ENCODE data around the gene BCHE. TPM values are rescaled to one million over a fixed set of nuclear protein-coding genes. Genes with fewer than 3 reads are reported as not detected.

The BCHE gene
- total RNA-seq, 1 donor from 2014 or later: 0.26 TPM

DNA sequence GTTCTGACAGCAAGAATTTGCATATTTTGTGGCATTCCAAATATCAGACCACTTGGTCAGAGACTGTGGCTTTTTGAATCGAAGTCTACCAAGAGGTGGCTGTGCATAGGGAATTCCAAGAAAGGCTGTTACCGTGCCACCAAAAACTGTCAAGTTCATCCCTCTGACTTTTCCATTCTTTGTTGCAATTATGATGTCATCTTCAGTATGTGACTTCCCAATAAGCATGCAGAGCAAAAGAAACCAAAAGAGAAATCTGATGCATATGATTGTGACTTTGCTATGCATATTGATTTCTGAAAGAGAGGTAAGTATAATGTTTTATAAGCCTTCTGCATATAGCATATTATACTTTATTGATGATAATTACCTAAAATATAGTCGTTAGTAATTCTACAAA is 6.5 kb downstream of the BCHE start:
- DNase-seq (ENCODE audit: low read depth): no peak
- TF ChIP-seq, protein P1, sequence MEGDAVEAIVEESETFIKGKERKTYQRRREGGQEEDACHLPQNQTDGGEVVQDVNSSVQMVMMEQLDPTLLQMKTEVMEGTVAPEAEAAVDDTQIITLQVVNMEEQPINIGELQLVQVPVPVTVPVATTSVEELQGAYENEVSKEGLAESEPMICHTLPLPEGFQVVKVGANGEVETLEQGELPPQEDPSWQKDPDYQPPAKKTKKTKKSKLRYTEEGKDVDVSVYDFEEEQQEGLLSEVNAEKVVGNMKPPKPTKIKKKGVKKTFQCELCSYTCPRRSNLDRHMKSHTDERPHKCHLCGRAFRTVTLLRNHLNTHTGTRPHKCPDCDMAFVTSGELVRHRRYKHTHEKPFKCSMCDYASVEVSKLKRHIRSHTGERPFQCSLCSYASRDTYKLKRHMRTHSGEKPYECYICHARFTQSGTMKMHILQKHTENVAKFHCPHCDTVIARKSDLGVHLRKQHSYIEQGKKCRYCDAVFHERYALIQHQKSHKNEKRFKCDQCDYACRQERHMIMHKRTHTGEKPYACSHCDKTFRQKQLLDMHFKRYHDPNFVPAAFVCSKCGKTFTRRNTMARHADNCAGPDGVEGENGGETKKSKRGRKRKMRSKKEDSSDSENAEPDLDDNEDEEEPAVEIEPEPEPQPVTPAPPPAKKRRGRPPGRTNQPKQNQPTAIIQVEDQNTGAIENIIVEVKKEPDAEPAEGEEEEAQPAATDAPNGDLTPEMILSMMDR (IDR thresholded peaks at IDR 0.05; ENCODE audit: insufficient read depth, low read length, severe bottlenecking): no peak
- Histone ChIP-seq H3K36me3 (ENCODE audit: control insufficient read depth, insufficient read depth, low read length) (no peaks in the 10 kb centered on the region), H3K27me3 (ENCODE audit: control insufficient read depth, insufficient read depth, low read length) (no peaks in the 10 kb centered on the region), H3K4me3 (ENCODE audit: low read depth, low read length) (no peak overlapping the region)
- no peak for FAIRE-seq

DNA sequence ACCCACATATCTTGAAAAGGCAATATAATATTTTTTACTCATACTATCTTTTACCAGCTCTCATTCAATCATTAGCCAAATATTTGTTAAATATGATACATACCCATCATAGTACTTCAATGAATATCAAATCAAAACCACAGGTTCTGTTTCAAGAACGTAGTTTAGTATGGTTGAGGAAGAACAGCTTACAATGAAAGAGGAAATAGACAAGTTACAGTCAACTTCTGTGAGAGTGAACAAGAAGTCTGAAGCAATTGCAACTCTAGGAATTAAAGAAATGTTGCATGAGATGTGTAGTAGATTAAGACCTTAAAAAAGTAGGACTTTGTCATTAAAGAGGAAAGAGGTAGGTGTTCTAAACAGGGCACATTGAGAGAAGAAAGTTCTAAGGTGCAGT is 9.3 kb downstream of the BCHE start:
- Histone ChIP-seq H3K27me3 (ENCODE audit: control insufficient read depth, insufficient read depth, low read length) (no peaks in the 10 kb centered on the region), H3K36me3 (ENCODE audit: control insufficient read depth, insufficient read depth, low read length) (no peaks in the 10 kb centered on the region), H3K4me3 (ENCODE audit: low read depth, low read length) (no peak overlapping the region)
- no peak for FAIRE-seq
- no peak for DNase-seq (ENCODE audit: low read depth)
- TF ChIP-seq, protein P1 (IDR thresholded peaks at IDR 0.05; ENCODE audit: insufficient read depth, low read length, severe bottlenecking): no peak

DNA sequence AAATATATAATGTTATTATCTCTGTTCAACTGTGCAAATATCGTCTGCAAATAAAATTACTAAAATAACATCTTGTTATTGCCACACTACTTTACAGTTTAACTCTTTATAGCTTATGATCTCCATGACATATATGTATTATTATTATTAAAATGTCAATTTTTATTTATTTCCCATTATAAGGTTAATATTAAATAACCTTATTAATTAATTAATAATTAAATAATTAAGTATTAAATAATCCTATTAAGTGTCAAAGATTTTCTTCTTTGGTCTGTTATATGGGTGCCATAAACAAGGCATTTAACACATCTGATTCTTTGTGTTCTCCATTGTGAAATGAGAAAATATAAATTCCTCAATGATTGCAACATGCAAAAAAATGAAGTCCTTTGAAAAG is 10.0 kb downstream of the BCHE start:
- no peak overlapping the region for H3K4me3 ChIP-seq (ENCODE audit: low read depth, low read length)
- TF ChIP-seq, protein P1 (IDR thresholded peaks at IDR 0.05; ENCODE audit: insufficient read depth, low read length, severe bottlenecking): no peak

DNA sequence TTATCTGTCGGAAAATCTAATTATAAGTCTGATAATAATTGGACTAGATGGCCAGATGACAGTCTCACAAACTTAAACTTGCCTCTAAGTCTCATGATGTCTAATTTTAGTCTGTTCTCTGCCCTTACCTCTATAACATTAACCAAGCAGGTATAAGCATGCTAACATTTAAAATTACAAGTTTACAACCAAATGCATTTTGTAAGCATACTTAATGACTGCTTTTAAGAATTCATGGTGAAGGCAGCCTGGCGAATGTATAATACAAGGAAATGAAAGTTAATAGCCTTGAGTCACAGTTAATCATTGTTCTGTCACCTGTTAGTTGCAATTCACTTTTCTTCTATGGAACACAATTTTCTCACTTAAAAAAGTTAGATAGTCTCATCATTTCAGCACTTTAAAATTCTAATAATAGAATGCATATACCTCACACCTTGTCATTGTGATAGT is 16.5 kb downstream of the BCHE start:
- TF ChIP-seq, protein P1 (IDR thresholded peaks at IDR 0.05; ENCODE audit: insufficient read depth, low read length, severe bottlenecking): no peak
- no peaks in the 10 kb centered on the region for H3K27me3 ChIP-seq (ENCODE audit: control insufficient read depth, insufficient read depth, low read length)
- peak; percentile 46 for DNase-seq (ENCODE audit: low read depth)
- no peaks in the 10 kb centered on the region for H3K36me3 ChIP-seq (ENCODE audit: control insufficient read depth, insufficient read depth, low read length)
- no peak for FAIRE-seq
- H3K4me3 ChIP-seq (ENCODE audit: low read depth, low read length): no peak overlapping the region

More for the DNA sequence above, 10.0 kb downstream of the BCHE start:
- no peak for FAIRE-seq
- no peaks in the 10 kb centered on the region for H3K27me3 ChIP-seq (ENCODE audit: control insufficient read depth, insufficient read depth, low read length)
- DNase-seq (ENCODE audit: low read depth): no peak
- H3K36me3 ChIP-seq (ENCODE audit: control insufficient read depth, insufficient read depth, low read length): no peaks in the 10 kb centered on the region

DNA sequence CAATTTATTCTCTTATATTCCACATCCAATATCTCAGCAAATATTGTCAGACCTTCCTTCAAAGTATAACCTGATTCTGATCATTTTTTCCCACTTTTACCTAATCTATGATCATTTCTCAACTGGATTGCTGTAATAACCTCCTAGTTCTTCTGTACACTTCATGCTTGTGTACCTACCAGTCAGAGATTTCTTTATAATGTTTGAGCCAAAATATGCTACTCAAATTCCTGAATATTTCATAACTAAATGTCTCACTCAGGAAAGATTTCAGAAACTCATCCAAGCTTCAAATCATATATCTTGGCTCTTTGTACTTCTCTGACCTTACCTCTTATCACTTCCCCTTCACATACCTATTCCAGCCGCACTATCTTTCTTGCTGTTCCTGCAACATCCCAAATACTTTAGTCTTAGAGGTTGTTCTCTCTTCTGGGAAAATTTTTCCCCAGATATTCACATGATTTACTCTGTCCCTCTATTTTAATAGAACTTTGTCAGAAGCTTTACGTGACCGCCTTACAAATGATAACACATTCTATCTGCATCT is 20.0 kb downstream of the BCHE start:
- Histone ChIP-seq H3K36me3 (ENCODE audit: control insufficient read depth, insufficient read depth, low read length) (no peaks in the 10 kb centered on the region), H3K4me3 (ENCODE audit: low read depth, low read length) (no peak overlapping the region), H3K27me3 (ENCODE audit: control insufficient read depth, insufficient read depth, low read length) (no peaks in the 10 kb centered on the region)
- DNase-seq (ENCODE audit: low read depth): no peak
- TF ChIP-seq, protein P1 (IDR thresholded peaks at IDR 0.05; ENCODE audit: insufficient read depth, low read length, severe bottlenecking): no peak
- no peak for FAIRE-seq

DNA sequence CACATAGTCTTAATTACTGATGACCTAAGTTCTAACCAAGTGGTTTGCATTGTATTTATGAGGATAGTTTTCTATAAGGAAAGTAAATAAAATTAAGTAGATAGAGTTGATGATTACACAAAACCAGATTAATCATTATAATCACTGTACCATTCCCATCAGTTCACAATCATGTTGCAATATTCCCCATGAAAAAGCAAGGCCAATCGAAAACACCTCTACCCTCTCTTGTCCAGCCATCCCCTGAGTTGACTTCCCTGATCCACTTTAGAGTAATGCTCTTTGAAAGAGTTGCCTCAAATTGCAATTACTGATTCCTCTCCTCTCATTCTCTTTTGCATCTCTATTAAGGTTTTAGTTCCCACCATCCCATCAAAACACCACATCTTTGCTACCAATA is 21.0 kb downstream of the BCHE start:
- TF ChIP-seq, protein P1 (IDR thresholded peaks at IDR 0.05; ENCODE audit: insufficient read depth, low read length, severe bottlenecking): no peak
- no peaks in the 10 kb centered on the region for H3K36me3 ChIP-seq (ENCODE audit: control insufficient read depth, insufficient read depth, low read length)
- DNase-seq (ENCODE audit: low read depth) (no peak), FAIRE-seq (no peak)
- no peaks in the 10 kb centered on the region for H3K27me3 ChIP-seq (ENCODE audit: control insufficient read depth, insufficient read depth, low read length)
- no peak overlapping the region for H3K4me3 ChIP-seq (ENCODE audit: low read depth, low read length)
